OCI-LY1 (cell line): ENCODE measurements around the gene SMAD7.

Experiments
- H2AFZ ChIP-seq: fragments of 200-600 bp; sonication (generic), shearing (Covaris generic); 2 replicates; pipeline ENCODE4 v1.6.0; 2014; ENCODE audit warnings: antibody characterized with exemption, mild to moderate bottlenecking, low read length
- H3F3A ChIP-seq: fragments of 200-600 bp; sonication (generic), shearing (Covaris generic); 2 replicates; pipeline ENCODE4 v1.6.0; 2014; ENCODE audit warnings: mild to moderate bottlenecking, antibody characterized with exemption, low read length, moderate library complexity; ENCODE audit not compliant: insufficient read depth
- H3K27ac ChIP-seq: fragments of 200-600 bp; sonication (generic); 2 replicates; pipeline ENCODE4 v1.5.1; 2014; ENCODE audit warnings: low read length, mixed run types, mild to moderate bottlenecking, low read depth; ENCODE audit not compliant: poor library complexity, severe bottlenecking
- H3K27me3 ChIP-seq: fragments of 200-600 bp; sonication (generic); 2 replicates; pipeline ENCODE4 v1.6.0; 2014; ENCODE audit warnings: antibody characterized with exemption, mild to moderate bottlenecking, low read length, moderate library complexity; ENCODE audit not compliant: insufficient read depth
- H3K36me3 ChIP-seq: fragments of 200-600 bp; sonication (generic); 2 replicates; pipeline ENCODE4 v1.6.1; 2014; ENCODE audit warnings: mild to moderate bottlenecking, antibody characterized with exemption, low read length, moderate library complexity, mixed read lengths; ENCODE audit not compliant: insufficient read depth
- H3K4me1 ChIP-seq: fragments of 200-600 bp; sonication (generic); 2 replicates; pipeline ENCODE4 v1.5.1; 2014; ENCODE audit warnings: mild to moderate bottlenecking, low read length, moderate library complexity; ENCODE audit not compliant: insufficient read depth, severe bottlenecking
- H3K4me2 ChIP-seq: fragments of 200-600 bp; sonication (generic), shearing (Covaris generic); 2 replicates; pipeline ENCODE4 v1.6.1; 2014; ENCODE audit warnings: low read length
- H3K4me3 ChIP-seq: fragments of 200-600 bp; sonication (generic); 2 replicates; pipeline ENCODE4 v1.5.1; 2014; ENCODE audit warnings: low read length, low read depth, mild to moderate bottlenecking, mixed read lengths; ENCODE audit not compliant: poor library complexity, severe bottlenecking
- H3K79me2 ChIP-seq: fragments of 200-600 bp; shearing (Covaris generic); 2 replicates; pipeline ENCODE4 v1.6.1; 2016; ENCODE audit warnings: mixed run types, low read length, mixed read lengths; ENCODE audit not compliant: insufficient read depth
- H3K9ac ChIP-seq: fragments of 200-600 bp; sonication (generic), shearing (Covaris generic); 2 replicates; pipeline ENCODE4 v1.6.1; 2014; ENCODE audit warnings: mild to moderate bottlenecking, low read length, mixed read lengths
- H3K9me2 ChIP-seq: fragments of 200-600 bp; sonication (generic), shearing (Covaris generic); 2 replicates; pipeline ENCODE4 v1.6.1; 2014; ENCODE audit warnings: low read depth, mild to moderate bottlenecking, low read length, mixed read lengths
- H3K9me3 ChIP-seq: fragments of 200-600 bp; shearing (Covaris generic); 2 replicates; pipeline ENCODE4 v1.6.1; 2014; ENCODE audit warnings: low read length, mixed read lengths
- H4K20me1 ChIP-seq: fragments of 200-600 bp; sonication (generic), shearing (Covaris generic); 2 replicates; pipeline ENCODE4 v1.6.0; 2016; ENCODE audit warnings: mild to moderate bottlenecking, low read length; ENCODE audit not compliant: insufficient read depth
- CTCF ChIP-seq: fragments of 200-600 bp; sonication (generic), shearing (Covaris generic); IDR thresholded peaks from 2 replicates; pipeline ENCODE4 v1.5.1; 2017; ENCODE audit warnings: mild to moderate bottlenecking, antibody characterized with exemption, low read length, moderate library complexity, mixed read lengths
- EZH2 ChIP-seq: fragments of 200-600 bp; sonication (generic), shearing (Covaris generic); IDR thresholded peaks from 2 replicates; pipeline ENCODE4 v1.8.0; 2017; ENCODE audit warnings: borderline replicate concordance, mixed run types, mild to moderate bottlenecking, antibody characterized with exemption, low read length, moderate library complexity, mixed read lengths

The SMAD7 gene

GRCh38 chr18:48919547-48919946, 31.2 kb downstream of the SMAD7 start:
- H3K4me2 ChIP-seq, result no peak overlapping the region
- no peaks in the 10 kb centered on the region for H4K20me1 ChIP-seq
- H3K36me3 ChIP-seq, result no peaks in the 10 kb centered on the region
- no peak overlapping the region for H3K27ac ChIP-seq
- no peaks in the 10 kb centered on the region for H3K4me1 ChIP-seq
- TF ChIP-seq CTCF (no peak), EZH2 (no peak)
- no peak overlapping the region for H3K4me3 ChIP-seq
- H3K27me3 ChIP-seq, result peaks cover 22% of the 10 kb centered on the region
- no peaks in the 10 kb centered on the region for H3K79me2 ChIP-seq
- H3K9me2 ChIP-seq, result no peaks in the 10 kb centered on the region
- H3F3A ChIP-seq, result no peaks in the 10 kb centered on the region
- H3K9ac ChIP-seq, result no peak overlapping the region
- no peak overlapping the region for H2AFZ ChIP-seq
- H3K9me3 ChIP-seq, result no peaks in the 10 kb centered on the region

- peaks cover 22% of the 10 kb centered on the region for H3K27me3 ChIP-seq
- no peaks in the 10 kb centered on the region for H3F3A ChIP-seq
- no peak overlapping the region for H3K9ac ChIP-seq
- H3K4me3 ChIP-seq, result no peak overlapping the region
- H3K4me1 ChIP-seq, result no peaks in the 10 kb centered on the region
- H3K9me3 ChIP-seq, result no peaks in the 10 kb centered on the region
- no peaks in the 10 kb centered on the region for H3K9me2 ChIP-seq
- no peaks in the 10 kb centered on the region for H4K20me1 ChIP-seq
- TF ChIP-seq EZH2, result no peak
- TF ChIP-seq CTCF, result peak; percentile 15; the same call in 1 of the 2 replicates
- no peaks in the 10 kb centered on the region for H3K36me3 ChIP-seq
- H3K27ac ChIP-seq, result no peak overlapping the region
- no peaks in the 10 kb centered on the region for H3K79me2 ChIP-seq
- no peak overlapping the region for H3K4me2 ChIP-seq
- H2AFZ ChIP-seq, result no peak overlapping the region
These were observed 31.9 kb downstream of the SMAD7 start for GRCh38 chr18:48918660-48919456.

- no peaks in the 10 kb centered on the region for H4K20me1 ChIP-seq
- TF ChIP-seq EZH2 (no peak), CTCF (no peak)
- no peaks in the 10 kb centered on the region for H3K9me2 ChIP-seq
- H3K9ac ChIP-seq, result no peak overlapping the region
- no peaks in the 10 kb centered on the region for H3F3A ChIP-seq
- H3K4me3 ChIP-seq, result no peak overlapping the region
- H3K4me2 ChIP-seq, result no peak overlapping the region
- no peak overlapping the region for H2AFZ ChIP-seq
- H3K27me3 ChIP-seq, result peaks cover 22% of the 10 kb centered on the region
- no peak overlapping the region for H3K27ac ChIP-seq
- H3K36me3 ChIP-seq, result no peaks in the 10 kb centered on the region
- H3K4me1 ChIP-seq, result no peaks in the 10 kb centered on the region
- no peaks in the 10 kb centered on the region for H3K9me3 ChIP-seq
- H3K79me2 ChIP-seq, result no peaks in the 10 kb centered on the region
These were observed 32.9 kb downstream of the SMAD7 start for GRCh38 chr18:48917579-48918517.
